ENCODE results near the gene CARS1.

The CARS1 gene

DNA sequence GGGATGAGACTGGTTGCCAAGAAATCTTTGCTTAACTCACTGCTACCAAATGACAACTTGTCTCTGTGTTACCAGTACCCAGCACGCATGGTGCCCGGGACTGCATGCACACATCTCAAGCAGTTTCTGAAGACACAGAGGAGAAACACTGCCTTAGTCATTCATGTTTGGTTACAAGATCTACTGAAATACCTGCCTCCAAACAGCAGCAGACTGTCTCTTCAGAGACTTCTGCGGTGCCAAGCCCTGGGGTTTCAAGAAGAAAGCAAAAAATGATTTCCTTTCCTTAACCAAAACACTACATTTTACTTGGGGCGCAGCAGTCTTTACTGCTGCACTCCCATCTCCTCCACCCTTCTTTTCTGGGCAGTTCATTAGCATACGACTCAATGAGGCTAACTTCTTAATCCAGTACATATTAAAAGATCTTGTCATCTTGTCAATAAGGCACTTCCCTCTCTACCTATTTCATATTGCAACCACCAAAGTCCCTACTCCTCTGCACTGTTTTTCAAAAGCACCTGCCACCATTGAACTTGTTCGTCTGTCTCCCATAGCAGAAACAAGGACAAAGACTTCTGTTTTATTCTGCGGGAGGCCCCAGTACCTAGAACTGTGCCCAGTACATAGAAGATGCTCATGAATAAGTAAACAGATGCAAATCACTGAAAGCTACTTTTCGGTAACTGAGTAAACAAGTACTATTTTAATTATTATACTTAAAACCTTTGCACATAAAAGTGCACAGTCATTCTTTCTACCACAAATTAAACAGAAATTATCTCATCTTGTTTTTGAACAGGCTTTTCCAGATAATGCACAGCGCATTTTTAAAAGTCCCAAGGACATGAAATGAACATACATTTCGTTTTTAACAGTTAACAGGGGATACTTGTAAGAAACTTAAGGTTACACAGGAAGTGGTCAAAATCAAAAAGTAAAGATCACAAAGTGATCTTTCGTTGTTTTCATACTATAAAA is 69.1 kb downstream of the CARS1 start:
- no peak overlapping the region for H3K27ac ChIP-seq (ENCODE audit: low read depth, low read length)
- no peaks in the 10 kb centered on the region for H3K9me3 ChIP-seq (ENCODE audit: control insufficient read depth in 5 of 5, low read length in 5 of 5)
- H3K9ac ChIP-seq (ENCODE audit: low read length in 5 of 5) = peak overlapping the region in 2 of 5 donors; percentile 12 to 39
- no peaks in the 10 kb centered on the region for H3K36me3 ChIP-seq (ENCODE audit: control insufficient read depth in 5 of 5, insufficient read depth in 5 of 5, low read length in 5 of 5)
- no peaks in the 10 kb centered on the region for H3K27me3 ChIP-seq (ENCODE audit: control insufficient read depth in 5 of 5, insufficient read depth in 4 of 5, low read length in 5 of 5)
- H3K4me3 ChIP-seq (ENCODE audit: low read depth in 1 of 5, low read length in 5 of 5) = no peak overlapping the region
- H3K4me1 ChIP-seq (ENCODE audit: control insufficient read depth in 5 of 5, insufficient read depth in 5 of 5, low read length in 5 of 5) = peaks cover 10 to 57% (median 48%) of the 10 kb centered on the region in 5 donors

DNA sequence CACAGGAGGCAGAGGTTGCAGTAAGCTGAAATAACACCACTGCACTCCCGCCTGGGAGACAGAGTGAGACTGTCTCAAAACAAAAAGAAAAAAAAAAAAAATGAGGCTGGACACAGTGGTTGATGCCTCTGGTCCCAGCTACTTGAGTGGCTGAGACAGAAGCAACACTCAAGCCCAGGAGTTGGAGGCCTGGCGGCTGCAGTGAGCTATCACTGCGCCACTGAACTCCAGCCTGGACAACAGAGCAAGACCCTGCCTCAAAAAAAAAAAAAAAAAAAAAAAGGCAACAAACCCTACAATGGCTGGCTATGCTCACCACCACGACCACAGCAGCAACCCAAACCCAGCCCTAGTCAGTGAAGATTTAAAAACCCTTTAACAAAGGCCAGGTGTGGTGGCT is 73.3 kb downstream of the CARS1 start:
- no peak overlapping the region for H3K4me3 ChIP-seq (ENCODE audit: low read depth in 1 of 5, low read length in 5 of 5)
- no peaks in the 10 kb centered on the region for H3K27me3 ChIP-seq (ENCODE audit: control insufficient read depth in 5 of 5, insufficient read depth in 4 of 5, low read length in 5 of 5)
- H3K4me1 ChIP-seq (ENCODE audit: control insufficient read depth in 5 of 5, insufficient read depth in 5 of 5, low read length in 5 of 5) = peaks cover 3 to 38% (median 34%) of the 10 kb centered on the region in 5 donors
- H3K27ac ChIP-seq (ENCODE audit: low read depth, low read length) = no peak overlapping the region
- no peak overlapping the region for H3K9ac ChIP-seq (ENCODE audit: low read length in 5 of 5)
- H3K36me3 ChIP-seq (ENCODE audit: control insufficient read depth in 5 of 5, insufficient read depth in 5 of 5, low read length in 5 of 5) = peaks cover under 1 to 4% (median 3%) of the 10 kb centered on the region in 5 donors
- H3K9me3 ChIP-seq (ENCODE audit: control insufficient read depth in 5 of 5, low read length in 5 of 5) = no peaks in the 10 kb centered on the region

DNA sequence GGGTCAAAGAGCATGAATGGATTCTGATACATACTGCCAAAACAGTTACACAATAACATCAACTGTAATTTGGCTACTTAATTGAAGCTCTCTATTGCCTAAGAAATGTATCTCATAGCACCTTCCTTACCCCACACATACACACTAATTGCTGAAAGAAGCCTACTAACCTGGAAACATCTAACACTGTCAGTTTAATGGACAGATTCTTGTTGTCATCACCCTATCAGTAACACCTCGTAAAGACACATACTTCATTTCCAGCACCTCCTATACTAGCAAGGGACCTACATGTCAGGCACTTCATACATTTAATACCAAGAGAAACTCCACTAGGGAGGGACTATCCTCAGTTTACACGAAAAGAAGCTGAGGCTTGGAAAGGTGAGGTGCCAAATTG is 75.0 kb downstream of the CARS1 start:
- Histone ChIP-seq H3K27me3 (ENCODE audit: control insufficient read depth in 5 of 5, insufficient read depth in 4 of 5, low read length in 5 of 5) (no peaks in the 10 kb centered on the region), H3K36me3 (ENCODE audit: control insufficient read depth in 5 of 5, insufficient read depth in 5 of 5, low read length in 5 of 5) (peaks cover 14 to 21% (median 17%) of the 10 kb centered on the region in 5 donors), H3K9ac (ENCODE audit: low read length in 5 of 5) (no peak overlapping the region), H3K4me1 (ENCODE audit: control insufficient read depth in 5 of 5, insufficient read depth in 5 of 5, low read length in 5 of 5) (peaks cover 0 to 24% (median 19%) of the 10 kb centered on the region in 5 donors), H3K9me3 (ENCODE audit: control insufficient read depth in 5 of 5, low read length in 5 of 5) (no peaks in the 10 kb centered on the region), H3K27ac (ENCODE audit: low read depth, low read length) (no peak overlapping the region), H3K4me3 (ENCODE audit: low read depth in 1 of 5, low read length in 5 of 5) (no peak overlapping the region)

DNA sequence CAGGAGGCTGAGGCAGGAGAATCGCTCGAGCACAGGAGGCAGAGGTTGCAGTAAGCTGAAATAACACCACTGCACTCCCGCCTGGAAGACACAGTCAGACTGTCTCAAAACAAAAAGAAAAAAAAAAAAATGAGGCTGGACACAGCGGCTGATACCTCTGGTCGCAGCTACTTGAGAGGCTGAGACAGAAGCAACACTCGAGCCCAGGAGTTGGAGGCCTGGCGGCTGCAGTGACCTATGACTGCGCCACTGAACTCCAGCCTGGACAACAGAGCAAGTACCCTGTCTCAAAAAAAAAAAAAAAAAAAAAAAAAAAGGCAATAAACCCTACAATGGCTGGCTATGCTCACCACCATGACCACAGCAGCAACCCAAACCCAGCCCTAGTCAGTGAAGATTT is 76.1 kb downstream of the CARS1 start:
- Histone ChIP-seq H3K27ac (ENCODE audit: low read depth, low read length) (no peak overlapping the region), H3K4me1 (ENCODE audit: control insufficient read depth in 5 of 5, insufficient read depth in 5 of 5, low read length in 5 of 5) (peaks cover 0 to 25% (median 14%) of the 10 kb centered on the region in 5 donors), H3K36me3 (ENCODE audit: control insufficient read depth in 5 of 5, insufficient read depth in 5 of 5, low read length in 5 of 5) (peaks cover 18 to 31% (median 26%) of the 10 kb centered on the region in 5 donors), H3K9me3 (ENCODE audit: control insufficient read depth in 5 of 5, low read length in 5 of 5) (no peaks in the 10 kb centered on the region), H3K4me3 (ENCODE audit: low read depth in 1 of 5, low read length in 5 of 5) (no peak overlapping the region), H3K9ac (ENCODE audit: low read length in 5 of 5) (no peak overlapping the region), H3K27me3 (ENCODE audit: control insufficient read depth in 5 of 5, insufficient read depth in 4 of 5, low read length in 5 of 5) (no peaks in the 10 kb centered on the region)

DNA sequence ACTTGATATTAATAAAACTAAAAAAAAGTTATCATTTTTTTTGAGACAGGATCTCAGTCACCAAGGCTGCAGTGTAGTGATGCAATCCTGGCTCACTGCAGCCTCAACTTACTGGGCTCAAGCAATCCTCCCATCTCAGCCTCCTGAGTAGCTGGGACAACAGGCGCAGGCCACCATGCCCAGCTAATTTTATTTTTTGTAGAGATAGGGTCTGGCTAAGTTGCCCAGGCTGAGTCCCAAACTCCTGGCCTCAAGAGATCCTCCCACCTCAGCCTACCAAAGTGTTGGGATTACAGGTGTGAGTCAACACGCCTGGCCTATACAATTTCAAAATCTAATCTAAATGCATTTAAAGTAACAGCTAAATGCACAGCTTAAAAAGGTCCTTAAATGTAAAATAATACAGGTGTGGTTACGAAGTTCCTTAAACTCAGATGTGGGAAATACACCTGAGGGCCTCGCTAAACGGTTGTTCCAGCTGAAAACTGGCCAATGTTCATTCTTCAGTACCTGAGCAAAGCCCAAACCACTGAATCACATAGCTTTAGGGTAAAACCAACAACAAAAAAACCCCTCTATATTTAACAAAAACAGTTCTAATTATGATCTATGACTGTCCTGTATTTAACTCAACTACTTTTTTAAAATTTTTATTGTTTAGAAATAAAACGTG is 76.9 kb downstream of the CARS1 start:
- no peak overlapping the region for H3K27ac ChIP-seq (ENCODE audit: low read depth, low read length)
- H3K9me3 ChIP-seq (ENCODE audit: control insufficient read depth in 5 of 5, low read length in 5 of 5) = no peaks in the 10 kb centered on the region
- no peak overlapping the region for H3K4me3 ChIP-seq (ENCODE audit: low read depth in 1 of 5, low read length in 5 of 5)
- no peak overlapping the region for H3K9ac ChIP-seq (ENCODE audit: low read length in 5 of 5)
- no peaks in the 10 kb centered on the region for H3K27me3 ChIP-seq (ENCODE audit: control insufficient read depth in 5 of 5, insufficient read depth in 4 of 5, low read length in 5 of 5)
- peaks cover 18 to 39% (median 34%) of the 10 kb centered on the region in 5 donors for H3K36me3 ChIP-seq (ENCODE audit: control insufficient read depth in 5 of 5, insufficient read depth in 5 of 5, low read length in 5 of 5)
- H3K4me1 ChIP-seq (ENCODE audit: control insufficient read depth in 5 of 5, insufficient read depth in 5 of 5, low read length in 5 of 5) = peaks cover 0 to 22% (median 14%) of the 10 kb centered on the region in 5 donors

DNA sequence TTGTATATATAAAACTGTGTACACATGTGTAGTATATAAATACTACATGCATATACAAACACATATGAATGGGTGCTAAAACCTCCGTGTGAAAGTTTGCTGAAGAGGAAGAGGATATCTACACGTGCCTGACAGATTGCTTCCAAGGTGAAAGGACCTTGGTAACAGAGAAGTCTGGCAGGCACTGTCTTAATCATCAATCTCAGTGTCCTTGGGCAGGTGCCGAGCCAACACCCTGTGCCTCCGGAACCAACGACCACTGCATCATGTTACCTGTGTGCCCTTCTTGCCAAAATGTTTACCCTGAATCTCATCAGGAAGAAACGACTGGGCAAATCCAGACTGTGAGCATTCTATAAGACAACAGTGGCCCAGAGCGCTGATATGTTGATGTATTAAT is 80.1 kb downstream of the CARS1 start:
- Histone ChIP-seq H3K27me3 (ENCODE audit: control insufficient read depth in 5 of 5, insufficient read depth in 4 of 5, low read length in 5 of 5) (no peaks in the 10 kb centered on the region), H3K9ac (ENCODE audit: low read length in 5 of 5) (no peak overlapping the region), H3K27ac (ENCODE audit: low read depth, low read length) (no peak overlapping the region), H3K9me3 (ENCODE audit: control insufficient read depth in 5 of 5, low read length in 5 of 5) (no peaks in the 10 kb centered on the region), H3K4me3 (ENCODE audit: low read depth in 1 of 5, low read length in 5 of 5) (no peak overlapping the region), H3K36me3 (ENCODE audit: control insufficient read depth in 5 of 5, insufficient read depth in 5 of 5, low read length in 5 of 5) (peaks cover 26 to 69% (median 60%) of the 10 kb centered on the region in 5 donors), H3K4me1 (ENCODE audit: control insufficient read depth in 5 of 5, insufficient read depth in 5 of 5, low read length in 5 of 5) (peaks cover 0 to 10% (median 6%) of the 10 kb centered on the region in 5 donors)

DNA sequence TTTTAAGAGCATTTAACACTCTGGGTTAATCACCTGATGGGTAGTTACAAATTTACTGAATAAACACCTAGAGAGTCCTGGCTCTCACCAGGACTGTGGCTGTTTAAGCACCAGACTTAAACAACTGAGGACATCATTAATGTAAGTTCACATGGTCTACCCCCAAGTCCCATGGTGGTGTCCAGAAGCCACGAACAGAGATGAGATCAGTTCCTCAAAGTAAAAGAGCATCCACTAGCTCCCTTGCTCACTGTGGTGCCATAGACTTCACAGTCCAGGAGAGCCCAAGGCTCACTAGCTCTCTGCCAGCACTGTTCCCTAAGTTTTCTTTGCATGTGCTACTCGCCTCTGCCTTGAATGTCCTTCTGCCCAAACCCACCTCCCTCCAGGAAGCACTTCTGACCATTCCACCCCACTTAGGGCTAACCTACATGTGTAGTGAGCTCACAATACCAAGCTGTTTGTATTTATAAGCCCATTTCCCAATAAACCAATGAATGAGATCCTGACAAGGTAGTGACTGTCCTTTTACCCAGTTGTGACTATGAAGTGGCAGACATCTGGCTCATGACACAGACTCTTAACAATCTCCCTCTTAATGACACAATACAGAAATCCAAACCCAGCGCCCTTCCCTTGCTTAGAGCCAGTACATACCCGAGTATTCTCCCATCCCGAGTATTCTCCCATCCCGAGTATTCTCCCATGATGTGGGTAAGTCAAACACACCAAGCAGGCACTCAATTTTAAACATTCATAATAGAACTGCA is 80.7 kb downstream of the CARS1 start:
- H3K36me3 ChIP-seq (ENCODE audit: control insufficient read depth in 5 of 5, insufficient read depth in 5 of 5, low read length in 5 of 5) = peaks cover 32 to 75% (median 66%) of the 10 kb centered on the region in 5 donors

DNA sequence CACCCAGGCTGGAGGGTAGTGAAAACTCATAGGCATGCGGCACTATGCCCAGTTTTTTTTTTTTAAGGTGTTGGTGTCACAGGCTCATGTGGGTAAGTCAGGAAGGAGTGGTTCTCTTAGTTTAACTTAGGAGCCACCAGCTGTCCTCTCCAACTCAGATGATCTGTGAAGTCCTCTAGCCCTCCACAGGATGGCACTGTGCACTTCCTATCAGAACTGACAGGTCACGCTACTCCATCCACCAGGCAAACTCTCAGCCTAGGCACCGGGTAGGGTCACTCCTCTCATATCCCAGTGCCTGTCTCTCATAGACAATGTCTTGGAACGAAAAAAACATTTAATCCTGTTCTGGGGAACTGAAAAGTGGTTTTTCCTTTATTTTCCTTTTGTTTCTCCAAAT is 81.6 kb downstream of the CARS1 start:
- Histone ChIP-seq H3K9ac (ENCODE audit: low read length in 5 of 5) (no peak overlapping the region), H3K9me3 (ENCODE audit: control insufficient read depth in 5 of 5, low read length in 5 of 5) (no peaks in the 10 kb centered on the region)

More for the DNA sequence above, 80.7 kb downstream of the CARS1 start:
- no peak overlapping the region for H3K4me3 ChIP-seq (ENCODE audit: low read depth in 1 of 5, low read length in 5 of 5)
- no peak overlapping the region for H3K27ac ChIP-seq (ENCODE audit: low read depth, low read length)
- no peaks in the 10 kb centered on the region for H3K27me3 ChIP-seq (ENCODE audit: control insufficient read depth in 5 of 5, insufficient read depth in 4 of 5, low read length in 5 of 5)
- no peaks in the 10 kb centered on the region for H3K9me3 ChIP-seq (ENCODE audit: control insufficient read depth in 5 of 5, low read length in 5 of 5)
- no peak overlapping the region for H3K9ac ChIP-seq (ENCODE audit: low read length in 5 of 5)
- H3K4me1 ChIP-seq (ENCODE audit: control insufficient read depth in 5 of 5, insufficient read depth in 5 of 5, low read length in 5 of 5) = peaks cover 0 to 4% (median 0%) of the 10 kb centered on the region in 5 donors

DNA sequence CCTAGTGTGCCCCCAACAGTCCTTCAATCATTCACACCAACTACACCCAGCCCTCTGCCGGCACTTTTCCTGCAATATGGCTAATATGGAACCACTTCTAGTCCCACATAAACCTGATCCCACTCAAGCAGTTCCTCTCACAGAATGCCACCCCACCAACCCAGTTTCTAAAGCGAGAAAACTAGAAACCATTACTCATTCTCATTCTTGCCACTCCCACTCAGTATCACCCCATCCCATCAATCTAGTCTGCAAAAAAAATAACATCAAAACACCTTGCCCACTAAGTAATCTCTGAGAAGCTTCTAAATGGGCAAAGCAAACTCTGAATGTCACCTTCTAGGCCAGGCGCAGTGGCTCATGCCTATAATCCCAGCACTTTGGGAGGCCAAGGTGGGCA is 83.0 kb downstream of the CARS1 start:
- no peaks in the 10 kb centered on the region for H3K9me3 ChIP-seq (ENCODE audit: control insufficient read depth in 5 of 5, low read length in 5 of 5)
- no peak overlapping the region for H3K9ac ChIP-seq (ENCODE audit: low read length in 5 of 5)
- no peak overlapping the region for H3K27ac ChIP-seq (ENCODE audit: low read depth, low read length)
- peaks cover 41 to 96% (median 86%) of the 10 kb centered on the region in 5 donors for H3K36me3 ChIP-seq (ENCODE audit: control insufficient read depth in 5 of 5, insufficient read depth in 5 of 5, low read length in 5 of 5)
- peaks cover 0 to 5% (median 0%) of the 10 kb centered on the region in 5 donors for H3K4me1 ChIP-seq (ENCODE audit: control insufficient read depth in 5 of 5, insufficient read depth in 5 of 5, low read length in 5 of 5)
- H3K4me3 ChIP-seq (ENCODE audit: low read depth in 1 of 5, low read length in 5 of 5) = no peak overlapping the region
- no peaks in the 10 kb centered on the region for H3K27me3 ChIP-seq (ENCODE audit: control insufficient read depth in 5 of 5, insufficient read depth in 4 of 5, low read length in 5 of 5)

More for the DNA sequence above, 81.6 kb downstream of the CARS1 start:
- Histone ChIP-seq H3K4me3 (ENCODE audit: low read depth in 1 of 5, low read length in 5 of 5) (no peak overlapping the region), H3K27ac (ENCODE audit: low read depth, low read length) (no peak overlapping the region), H3K27me3 (ENCODE audit: control insufficient read depth in 5 of 5, insufficient read depth in 4 of 5, low read length in 5 of 5) (no peaks in the 10 kb centered on the region), H3K36me3 (ENCODE audit: control insufficient read depth in 5 of 5, insufficient read depth in 5 of 5, low read length in 5 of 5) (peaks cover 36 to 83% (median 73%) of the 10 kb centered on the region in 5 donors), H3K4me1 (ENCODE audit: control insufficient read depth in 5 of 5, insufficient read depth in 5 of 5, low read length in 5 of 5) (peaks cover 0 to 5% (median 0%) of the 10 kb centered on the region in 5 donors)

All from subcutaneous abdominal adipose tissue (tissue), 5 donors.